Activated T-helper 9 cell treated with anti-CD3 and anti-CD28 coated beads, Interleukin-2, amount 50 U/mL, for 16 hours (primary cell): ENCODE measurements around the gene SH2D4B.

Experiments
- DNase-seq: peaks from one replicate; pipeline ENCODE4 v3.0.0-alpha.2; 2020; ENCODE audit warnings: low read depth

SH2D4B gene

DNA sequence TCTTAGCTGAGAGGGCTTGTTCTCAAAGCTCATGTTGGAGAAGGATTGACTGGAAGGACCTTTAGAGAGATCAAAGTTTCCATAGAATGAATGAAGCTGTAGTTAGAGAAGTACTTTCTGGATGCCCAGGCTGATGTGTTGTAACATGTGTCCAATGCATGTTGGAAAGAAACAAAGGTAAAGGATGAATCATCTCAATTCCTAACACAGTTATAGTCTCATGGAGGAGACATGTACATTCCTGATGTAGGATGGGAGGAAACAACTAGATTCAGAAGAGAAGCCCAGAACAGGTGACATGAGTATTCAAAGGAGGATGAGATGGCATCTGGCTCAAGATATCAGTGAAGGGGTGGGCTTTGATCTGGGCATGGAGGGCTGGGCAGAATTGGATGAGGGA, 152.7 kb downstream of the SH2D4B start:
- DNase-seq, result no peak

DNA sequence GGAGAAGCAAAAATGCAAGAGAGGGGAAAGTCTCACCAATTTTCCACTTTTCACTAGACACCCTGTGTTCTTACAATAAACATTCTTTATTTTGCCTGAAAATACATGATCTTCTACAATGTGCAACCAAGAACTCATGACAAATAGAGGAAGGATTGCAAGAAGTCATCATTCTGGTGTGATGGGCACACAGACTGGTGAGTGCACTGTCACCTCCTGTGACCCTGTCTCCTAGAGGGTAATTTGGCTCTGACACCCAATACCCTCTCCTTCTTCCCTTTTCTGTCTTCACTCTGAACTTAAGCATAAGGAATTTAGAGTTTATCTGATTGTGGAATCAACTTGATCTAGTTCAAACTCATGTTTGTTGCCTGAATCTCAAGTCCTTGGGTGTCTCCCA, 153.7 kb downstream of the SH2D4B start:
- DNase-seq, result no peak

DNA sequence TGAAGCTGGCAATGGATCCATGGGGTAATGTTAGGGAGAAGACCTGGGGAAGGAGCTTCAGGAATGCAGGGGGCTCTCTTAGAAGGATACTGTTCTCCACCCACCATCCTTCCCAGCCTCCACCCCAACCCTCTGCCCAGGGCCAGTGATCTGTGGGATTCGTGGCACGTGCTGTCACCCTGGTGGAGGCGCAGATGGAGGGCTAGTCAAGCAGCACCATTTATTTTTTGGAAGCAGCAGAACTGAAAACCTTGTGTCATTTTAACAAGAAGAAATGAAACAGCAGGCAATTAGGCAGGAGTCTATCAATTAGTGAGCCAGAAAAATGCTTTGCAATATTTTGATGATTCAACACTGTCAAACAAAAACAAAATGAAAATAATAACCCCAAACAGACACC, 155.9 kb downstream of the SH2D4B start:
- no peak for DNase-seq

DNA sequence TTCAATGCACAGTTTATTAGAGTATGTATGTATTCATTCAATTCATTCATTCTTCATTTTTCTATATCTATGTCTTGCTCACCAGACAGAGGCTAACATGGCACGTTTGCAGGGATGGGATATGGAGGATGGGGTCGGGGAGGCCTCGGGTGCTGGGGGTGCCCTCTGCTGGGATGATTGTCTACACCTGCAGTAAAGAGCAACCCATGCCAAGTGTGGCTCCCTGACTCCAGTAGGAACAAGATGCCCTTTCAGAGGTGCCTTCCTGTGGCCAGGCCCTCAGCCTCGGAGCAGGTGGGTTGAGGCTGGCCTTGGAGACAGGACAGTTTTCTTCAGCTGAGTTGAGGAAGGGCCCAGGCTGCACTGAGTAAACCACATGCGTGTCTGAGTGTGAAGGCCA, 157.2 kb downstream of the SH2D4B start:
- no peak for DNase-seq
